ENCODE data around the gene PPP1R3F. TPM values are rescaled to one million over a fixed set of nuclear protein-coding genes. Genes with fewer than 3 reads are reported as not detected.

PPP1R3F gene
- total RNA-seq, 4 donors from 2014 or later: 12.0 to 27.5 (median 17.0) TPM

GRCh38 chrX:49266523-49267445 is 2.8 kb upstream of the PPP1R3F start:
- ATAC-seq: no peak
- Histone ChIP-seq H3K9me3 (no peaks in the 10 kb centered on the region), H3K36me3 (no peaks in the 10 kb centered on the region), H3K4me3 (no peak overlapping the region), H3K27ac (no peak overlapping the region), H3K27me3 (no peaks in the 10 kb centered on the region), H3K4me1 (peaks cover 0 to 15% (median 7%) of the 10 kb centered on the region in 3 donors)
- 71% methylated on average over 5 of the region's 10 CpGs for WGBS, 2 donors (ENCODE audit: low coverage in 1 of 2)
- TF ChIP-seq POLR2AphosphoS5 (IDR thresholded peaks at IDR 0.05) (no peak), EP300 (IDR thresholded peaks at IDR 0.05) (no peak), POLR2A (IDR thresholded peaks at IDR 0.05) (no peak), CTCF (IDR thresholded peaks at IDR 0.05) (no peak)

- Histone ChIP-seq H3K9me3 (no peaks in the 10 kb centered on the region), H3K4me1 (peaks cover 0 to 34% (median 7%) of the 10 kb centered on the region in 3 donors), H3K27ac (peak overlapping the region; percentile 78 to 97 (median 92)), H3K36me3 (no peaks in the 10 kb centered on the region), H3K4me3 (peak overlapping the region; percentile 40 to 77), H3K27me3 (no peaks in the 10 kb centered on the region)
- no peak for ATAC-seq
- TF ChIP-seq POLR2A (IDR thresholded peaks at IDR 0.05) (no peak), POLR2AphosphoS5 (IDR thresholded peaks at IDR 0.05) (no peak)
- 10% methylated on average over 4 of the region's 4 CpGs; no CpG with 5 or more reads in 1 of the 2 donors for WGBS, 2 donors (ENCODE audit: low coverage in 1 of 2)
Measured at GRCh38 chrX:49268702-49269009, 937 bp upstream of the PPP1R3F start.

- WGBS, 2 donors (ENCODE audit: low coverage in 1 of 2): 1 to 50% methylated on average over 29 to 31 of the region's 45 CpGs
- Histone ChIP-seq H3K36me3 (no peaks in the 10 kb centered on the region), H3K4me1 (peaks cover 0 to 39% (median 7%) of the 10 kb centered on the region in 3 donors), H3K4me3 (peak overlapping the region; percentile 40 to 77), H3K9me3 (no peaks in the 10 kb centered on the region), H3K27me3 (no peaks in the 10 kb centered on the region), H3K27ac (peak overlapping the region; percentile 78 to 97 (median 92))
- ATAC-seq: peak; percentile 95
- TF ChIP-seq EP300 (IDR thresholded peaks at IDR 0.05) (no peak), CTCF (IDR thresholded peaks at IDR 0.05) (no peak), POLR2A (IDR thresholded peaks at IDR 0.05) (peak in 1 of 2 donors; percentile 23), POLR2AphosphoS5 (IDR thresholded peaks at IDR 0.05) (peak; percentile 75)
Measured at GRCh38 chrX:49269010-49269766, 405 bp upstream of the PPP1R3F start.

DNA sequence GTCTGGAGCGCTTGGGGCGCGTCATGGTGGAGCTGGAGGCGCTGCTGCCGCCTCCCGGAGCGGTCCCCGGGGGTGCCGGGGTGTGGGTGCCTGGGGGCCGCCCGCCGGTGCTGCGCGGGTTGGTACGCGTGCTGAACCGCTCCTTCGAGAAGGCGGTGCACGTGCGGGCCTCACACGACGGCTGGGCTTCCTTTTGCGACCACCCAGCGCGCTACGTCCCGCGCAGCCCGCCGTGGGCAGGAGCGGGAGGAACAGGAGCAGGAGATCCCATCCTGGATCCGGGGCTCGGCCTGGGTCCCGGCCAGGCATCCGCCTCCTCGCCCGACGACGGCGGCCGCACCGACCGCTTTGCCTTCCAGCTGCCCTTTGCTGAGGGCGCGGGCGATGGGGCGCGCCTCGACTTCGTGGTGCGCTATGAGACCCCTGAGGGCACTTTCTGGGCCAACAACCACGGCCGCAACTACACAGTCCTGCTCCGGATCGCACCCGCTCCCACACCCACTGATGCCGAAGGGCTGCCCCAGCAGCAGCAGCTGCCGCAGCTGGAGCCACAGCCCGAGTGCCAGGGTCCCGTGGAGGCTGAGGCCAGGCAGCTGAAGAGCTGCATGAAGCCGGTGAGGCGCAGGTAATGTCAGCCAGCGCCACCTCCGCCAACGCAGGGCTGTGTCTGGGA is 792 bp downstream of the PPP1R3F start:
- Histone ChIP-seq H3K4me1 (peaks cover 0 to 45% (median 7%) of the 10 kb centered on the region in 3 donors), H3K4me3 (peak overlapping the region; percentile 77 to 83), H3K27me3 (no peaks in the 10 kb centered on the region), H3K27ac (peak overlapping the region; percentile 89 to 97 (median 92)), H3K9me3 (no peaks in the 10 kb centered on the region), H3K36me3 (no peaks in the 10 kb centered on the region)
- TF ChIP-seq POLR2A (IDR thresholded peaks at IDR 0.05): no peak
- no peak for TF ChIP-seq CTCF (IDR thresholded peaks at IDR 0.05)
- TF ChIP-seq POLR2AphosphoS5 (IDR thresholded peaks at IDR 0.05): no peak
- TF ChIP-seq EP300 (IDR thresholded peaks at IDR 0.05): no peak
- 93% methylated on average over 8 of the region's 66 CpGs; no CpG with 5 or more reads in 1 of the 2 donors for WGBS, 2 donors (ENCODE audit: low coverage in 1 of 2)
- no peak for ATAC-seq

- TF ChIP-seq EP300 (IDR thresholded peaks at IDR 0.05): no peak
- no peak for TF ChIP-seq POLR2A (IDR thresholded peaks at IDR 0.05)
- no peak for TF ChIP-seq POLR2AphosphoS5 (IDR thresholded peaks at IDR 0.05)
- TF ChIP-seq CTCF (IDR thresholded peaks at IDR 0.05): no peak
- no peaks in the 10 kb centered on the region for H3K9me3 ChIP-seq
- H3K27me3 ChIP-seq: no peaks in the 10 kb centered on the region
- WGBS, 2 donors (ENCODE audit: low coverage in 1 of 2): 82% methylated on average over 2 of the region's 2 CpGs; no CpG with 5 or more reads in 1 of the 2 donors
- H3K4me1 ChIP-seq: peaks cover 0 to 45% (median 7%) of the 10 kb centered on the region in 3 donors
- ATAC-seq: no peak
- H3K27ac ChIP-seq: peak overlapping the region in 1 of 4 donors; percentile 97
- H3K4me3 ChIP-seq: peak overlapping the region in 1 of 2 donors; percentile 77
- no peaks in the 10 kb centered on the region for H3K36me3 ChIP-seq
Measured at GRCh38 chrX:49271341-49271740, 1.7 kb downstream of the PPP1R3F start.
